NCI-H146 treated with DMSO at 0.1 percent for 48 hours (cell line): ENCODE results near the gene MAGI1.

Source experiments
- DNase-seq: peaks from one replicate; lab custom pipeline; 2025; ENCODE audit not compliant: unreplicated experiment; lab: John Stamatoyannopoulos, UW

Gene MAGI1

GRCh38 chr3:65772758-65773157 is 266.0 kb downstream of the MAGI1 start:
- no peak for DNase-seq

GRCh38 chr3:65767551-65767950 is 271.2 kb downstream of the MAGI1 start:
- no peak for DNase-seq

- DNase-seq: no peak
Measured at GRCh38 chr3:65762235-65762580, 276.5 kb downstream of the MAGI1 start.

GRCh38 chr3:65761446-65762234 is 277.1 kb downstream of the MAGI1 start:
- no peak for DNase-seq

- DNase-seq: peak; percentile 41
Measured at GRCh38 chr3:65758876-65759598, 279.7 kb downstream of the MAGI1 start.

- no peak for DNase-seq
Measured at GRCh38 chr3:65758438-65758837, 280.3 kb downstream of the MAGI1 start.

GRCh38 chr3:65752636-65753035 is 286.1 kb downstream of the MAGI1 start:
- DNase-seq: no peak

GRCh38 chr3:65751123-65751700 is 287.5 kb downstream of the MAGI1 start:
- no peak for DNase-seq

GRCh38 chr3:65749066-65749465 is 289.7 kb downstream of the MAGI1 start:
- no peak for DNase-seq

GRCh38 chr3:65748326-65748725 is 290.4 kb downstream of the MAGI1 start:
- DNase-seq: no peak

- DNase-seq: no peak
Measured at GRCh38 chr3:65746848-65747247, 291.9 kb downstream of the MAGI1 start.

- no peak for DNase-seq
Measured at GRCh38 chr3:65745306-65745705, 293.4 kb downstream of the MAGI1 start.

- no peak for DNase-seq
Measured at GRCh38 chr3:65742914-65743313, 295.8 kb downstream of the MAGI1 start.

- no peak for DNase-seq
Measured at GRCh38 chr3:65741540-65741939, 297.2 kb downstream of the MAGI1 start.

- DNase-seq: no peak
Measured at GRCh38 chr3:65739901-65740541, 298.7 kb downstream of the MAGI1 start.

GRCh38 chr3:65734792-65735191 is 303.9 kb downstream of the MAGI1 start:
- DNase-seq: no peak

- no peak for DNase-seq
Measured at GRCh38 chr3:65734382-65734781, 304.3 kb downstream of the MAGI1 start.

GRCh38 chr3:65733459-65733858 is 305.3 kb downstream of the MAGI1 start:
- no peak for DNase-seq

GRCh38 chr3:65732051-65732935 is 306.4 kb downstream of the MAGI1 start:
- peak; percentile 11 for DNase-seq

GRCh38 chr3:65730449-65730848 is 308.3 kb downstream of the MAGI1 start:
- no peak for DNase-seq

- no peak for DNase-seq
Measured at GRCh38 chr3:65729973-65730372, 308.7 kb downstream of the MAGI1 start.
